Islet of Langerhans (tissue), 1 donor: Measurements from ENCODE around the gene DGKI.
"Not testable (repeated sequence)": the region's sequence is repeated elsewhere in the genome, so short reads cannot be mapped to it uniquely, and the experiment has no call there.

ENCODE experiments used
- FAIRE-seq: peaks from one replicate; lab custom pipeline; 2011; peaks lifted over from hg19 to GRCh38; lab: Jason Lieb, UNC

The DGKI gene

DNA sequence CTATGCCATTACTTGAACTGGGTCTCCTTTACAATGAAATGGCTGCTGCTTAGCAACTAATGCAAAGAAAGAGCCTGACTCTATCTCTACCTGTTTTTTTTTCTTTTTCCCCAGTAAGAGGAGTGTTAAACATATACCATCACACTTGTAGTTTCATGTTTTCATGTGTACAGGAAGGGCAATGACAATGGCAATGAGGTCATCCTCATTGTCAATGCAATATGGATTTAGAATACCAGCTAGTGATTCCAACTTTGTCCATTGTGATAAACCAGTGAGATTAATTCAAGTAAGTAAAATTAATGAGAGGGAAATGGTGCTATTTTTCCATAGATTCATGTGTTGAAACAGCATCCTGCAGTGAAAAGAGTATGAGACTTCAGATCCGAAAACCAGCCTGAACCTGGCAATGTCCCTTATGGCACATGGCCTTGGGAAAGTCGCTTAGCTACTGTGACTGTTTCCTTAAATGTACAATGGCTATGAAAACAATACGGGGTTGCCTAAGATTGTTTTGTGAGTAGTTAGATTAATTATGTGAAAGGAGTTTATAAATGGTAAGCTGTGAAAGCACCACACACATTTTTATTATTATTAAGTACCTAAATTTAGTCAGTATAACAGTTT, 11.2 kb downstream of the DGKI start:
- FAIRE-seq = no peak

DNA sequence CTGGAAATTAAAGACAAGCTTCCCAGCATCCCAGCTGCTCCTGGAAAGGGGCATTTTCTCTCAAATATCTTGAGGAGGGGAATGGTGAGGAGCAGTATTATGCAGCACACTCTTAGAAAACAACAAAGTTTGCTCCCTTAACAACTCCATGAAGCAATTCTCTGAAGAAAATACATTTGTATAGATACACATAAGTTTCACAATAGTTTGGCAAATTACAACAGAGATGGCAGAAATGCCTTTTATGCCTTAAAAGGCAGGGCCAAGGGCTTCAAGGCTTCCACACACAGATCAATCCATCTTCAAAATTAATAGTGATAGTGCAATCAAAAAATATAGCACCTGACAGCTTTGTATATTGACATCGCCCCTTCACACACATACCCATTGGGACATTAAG, 12.2 kb downstream of the DGKI start:
- no peak for FAIRE-seq

DNA sequence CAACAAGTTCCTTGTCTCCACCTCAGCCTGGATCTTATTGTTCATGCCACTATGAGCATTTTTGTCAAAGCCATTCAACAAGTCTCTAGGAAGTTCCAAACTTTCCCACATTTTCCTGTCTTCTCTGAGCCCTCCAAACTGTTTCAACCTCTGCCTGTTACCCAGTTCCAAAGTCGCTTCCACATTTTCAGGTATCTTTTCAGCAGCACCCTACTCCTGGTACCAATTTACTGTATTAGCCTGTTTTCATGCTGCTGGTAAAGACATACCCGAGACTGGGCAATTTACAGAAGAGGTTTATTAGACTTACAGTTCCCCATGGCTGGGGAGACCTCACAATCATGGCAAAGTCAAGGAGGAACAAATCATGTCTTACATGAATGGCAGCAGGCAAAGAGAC, 13.8 kb downstream of the DGKI start:
- FAIRE-seq = not testable (repeated sequence)

DNA sequence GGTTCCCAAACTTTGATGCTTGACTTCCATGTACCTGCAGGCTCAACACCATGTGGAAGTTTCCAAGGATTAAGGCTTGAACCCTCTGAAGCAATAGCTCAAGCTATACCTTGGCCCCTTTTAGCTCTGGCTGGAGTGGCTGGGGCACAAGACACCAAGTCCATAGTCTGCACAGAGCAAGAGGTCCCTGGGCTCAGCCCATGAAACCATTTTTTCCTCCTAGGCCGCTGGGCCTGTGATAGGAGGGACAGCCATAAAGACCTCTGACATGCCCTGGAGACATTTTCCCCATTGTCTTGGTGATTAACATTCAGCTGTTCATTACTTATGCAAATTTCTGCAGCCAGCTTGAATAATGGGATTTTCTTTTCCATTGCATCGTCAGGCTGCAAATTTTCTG, 14.4 kb downstream of the DGKI start:
- no peak for FAIRE-seq

GRCh38 chr7:137831555-137831954, 15.2 kb downstream of the DGKI start:
- FAIRE-seq = not testable (repeated sequence)

DNA sequence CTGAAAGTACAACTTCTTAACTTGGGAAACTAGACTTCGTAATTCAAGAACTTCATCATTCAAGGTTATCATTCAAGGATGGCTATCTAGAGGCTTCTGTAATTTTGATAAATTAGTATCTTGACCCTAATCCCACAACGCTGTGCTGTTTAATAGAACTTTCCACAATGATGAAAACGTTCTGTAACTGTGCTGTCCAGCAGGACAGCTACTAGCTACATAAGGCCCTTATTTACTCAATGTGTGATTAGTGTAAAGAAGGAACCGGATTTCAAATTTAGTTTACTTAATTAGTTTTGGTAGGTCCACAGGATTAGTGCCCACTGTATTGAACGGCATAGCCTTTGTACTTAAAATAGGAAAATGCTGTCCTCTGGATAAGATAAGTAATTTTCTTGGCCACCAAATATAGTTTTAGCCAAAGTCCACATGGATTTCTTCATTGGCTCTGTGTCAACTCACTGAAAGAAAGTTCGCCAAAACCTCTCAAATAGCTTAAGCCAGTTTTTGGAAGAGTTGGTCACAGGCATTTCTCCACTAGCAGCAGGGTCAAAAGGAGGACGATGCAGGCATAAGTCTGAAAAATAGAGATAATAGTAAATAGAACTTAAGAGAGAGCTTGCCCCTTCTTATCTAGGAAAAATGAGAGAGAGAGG, 17.3 kb downstream of the DGKI start:
- FAIRE-seq = no peak

DNA sequence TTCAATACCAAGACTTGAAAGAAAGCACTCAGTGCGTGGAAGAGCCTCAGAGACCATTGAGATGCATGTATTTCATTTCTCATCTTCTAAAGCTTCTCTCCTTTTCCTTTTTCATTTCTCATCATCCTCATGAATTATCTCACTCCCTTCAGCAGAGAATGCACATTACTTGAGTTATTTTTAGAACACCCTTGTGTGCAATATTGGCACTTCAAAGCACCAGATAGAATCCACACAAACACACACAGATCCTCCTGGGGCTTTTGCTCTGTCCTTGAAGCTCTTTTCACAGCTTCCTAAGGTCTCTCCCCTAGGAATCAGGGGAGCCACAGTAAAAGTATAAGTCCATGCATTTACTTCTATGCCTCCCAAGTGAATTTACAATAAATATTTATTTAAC, 18.3 kb downstream of the DGKI start:
- FAIRE-seq = no peak

- no peak for FAIRE-seq
Measured at GRCh38 chr7:137825489-137825888, 21.3 kb downstream of the DGKI start.

- no peak for FAIRE-seq
Measured at GRCh38 chr7:137820677-137821420, 25.9 kb downstream of the DGKI start.

- FAIRE-seq = no peak
Measured at GRCh38 chr7:137820156-137820555, 26.6 kb downstream of the DGKI start.

DNA sequence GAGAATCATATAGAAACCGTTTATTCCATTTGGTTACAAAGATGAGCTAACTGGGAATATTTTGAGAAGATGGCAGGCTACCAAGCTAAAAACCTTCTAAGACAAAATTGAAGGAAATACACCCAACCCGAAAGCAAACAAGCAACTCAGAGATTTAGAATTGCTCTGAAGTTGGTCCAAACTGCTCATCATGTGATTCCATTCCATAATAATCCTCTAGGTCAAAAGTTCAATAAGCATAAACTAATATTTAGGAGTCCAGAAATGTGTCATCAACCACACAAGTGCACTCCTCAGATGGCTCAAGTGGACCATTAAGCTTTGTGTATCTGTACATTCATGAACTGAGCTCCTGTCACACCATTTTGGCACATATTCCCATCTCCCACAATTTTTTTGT, 28.7 kb downstream of the DGKI start:
- FAIRE-seq = no peak

- FAIRE-seq = no peak
Measured at GRCh38 chr7:137816696-137817320, 30.0 kb downstream of the DGKI start.

GRCh38 chr7:137813541-137813940, 33.2 kb downstream of the DGKI start:
- no peak for FAIRE-seq

GRCh38 chr7:137810248-137810647, 36.5 kb downstream of the DGKI start:
- no peak for FAIRE-seq

GRCh38 chr7:137804836-137805235, 41.9 kb downstream of the DGKI start:
- no peak for FAIRE-seq

DNA sequence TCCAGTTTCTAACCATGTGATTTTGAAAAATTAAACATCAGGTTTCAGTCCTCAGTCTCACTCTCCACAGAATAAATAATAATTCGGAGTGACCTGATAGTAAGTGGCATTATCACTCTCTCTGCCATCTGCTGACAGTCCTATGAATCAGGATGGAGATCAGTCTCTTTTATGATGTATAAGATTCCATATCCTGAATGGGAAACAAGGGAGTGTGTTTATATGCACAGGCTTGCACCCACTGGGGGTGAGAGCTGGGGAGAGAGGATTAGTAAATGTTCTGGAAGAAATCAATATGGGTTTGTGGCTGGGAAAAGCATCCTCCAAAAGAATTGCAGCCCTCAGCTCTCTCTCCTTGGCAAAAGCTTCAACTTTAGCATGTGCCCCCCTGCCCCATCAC, 45.3 kb downstream of the DGKI start:
- no peak for FAIRE-seq

GRCh38 chr7:137801003-137801402, 45.8 kb downstream of the DGKI start:
- no peak for FAIRE-seq

DNA sequence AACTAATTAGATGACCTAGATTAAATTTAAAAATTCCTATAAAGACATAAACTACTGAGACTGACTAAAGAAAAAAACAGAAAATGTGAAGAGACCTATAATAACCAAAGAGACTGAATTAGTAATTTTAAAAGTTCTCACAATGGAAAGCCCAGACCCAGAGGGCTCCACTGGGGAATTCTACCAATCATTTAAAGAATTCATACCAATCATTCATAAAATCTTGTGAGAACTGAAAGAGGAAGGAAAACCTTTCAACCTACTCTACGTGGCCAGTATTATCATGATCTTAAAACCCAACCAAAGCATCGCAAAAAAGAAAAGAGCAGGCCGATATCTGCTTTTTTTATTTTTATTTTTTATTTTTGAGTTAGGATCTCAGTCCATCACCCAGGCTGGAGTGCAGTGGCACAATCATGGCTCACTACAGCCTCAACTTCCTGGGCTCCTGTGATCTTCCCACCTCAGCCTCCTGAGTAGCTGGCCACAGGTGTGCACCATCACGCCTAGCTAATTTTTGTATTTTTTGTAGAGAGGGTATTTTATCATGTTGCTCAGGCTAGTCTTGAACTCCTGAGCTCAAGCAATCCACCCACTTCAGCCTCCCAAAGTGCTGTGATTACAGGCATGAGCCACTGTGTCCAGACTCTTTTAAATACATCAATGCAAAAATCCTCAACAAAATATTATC, 48.6 kb downstream of the DGKI start:
- no peak for FAIRE-seq

GRCh38 chr7:137795211-137795610, 51.6 kb downstream of the DGKI start:
- FAIRE-seq = no peak

- no peak for FAIRE-seq
Measured at GRCh38 chr7:137791930-137792329, 54.8 kb downstream of the DGKI start.

DNA sequence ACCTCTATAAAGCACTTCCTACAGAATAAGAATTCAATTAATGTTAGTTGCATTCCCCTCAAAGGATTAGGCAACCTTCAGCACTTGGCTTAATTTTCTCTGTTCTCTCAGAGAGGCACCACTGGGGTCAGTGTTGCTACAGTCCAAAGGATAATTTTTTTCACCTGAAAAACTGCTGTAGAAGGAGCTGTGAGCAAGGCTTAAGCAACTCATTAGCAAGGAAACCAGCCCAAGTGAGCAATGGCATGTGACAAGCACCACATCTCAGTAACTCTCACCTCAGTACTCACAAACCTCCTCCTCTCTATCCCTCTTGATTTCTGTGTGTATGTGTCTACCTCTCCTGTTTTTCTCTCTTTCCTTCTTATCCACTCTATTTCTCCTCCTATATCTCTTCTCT, 55.9 kb downstream of the DGKI start:
- no peak for FAIRE-seq

- FAIRE-seq = no peak
Measured at GRCh38 chr7:137789215-137789882, 57.4 kb downstream of the DGKI start.
